Suppressor macrophage treated with lipopolysaccharide for 4 hours (primary cell): ENCODE measurements around the gene AAR2.

Source experiments
- DNase-seq: peaks from one replicate; pipeline ENCODE4 v3.0.0-alpha.2; 2020

Gene AAR2

DNA sequence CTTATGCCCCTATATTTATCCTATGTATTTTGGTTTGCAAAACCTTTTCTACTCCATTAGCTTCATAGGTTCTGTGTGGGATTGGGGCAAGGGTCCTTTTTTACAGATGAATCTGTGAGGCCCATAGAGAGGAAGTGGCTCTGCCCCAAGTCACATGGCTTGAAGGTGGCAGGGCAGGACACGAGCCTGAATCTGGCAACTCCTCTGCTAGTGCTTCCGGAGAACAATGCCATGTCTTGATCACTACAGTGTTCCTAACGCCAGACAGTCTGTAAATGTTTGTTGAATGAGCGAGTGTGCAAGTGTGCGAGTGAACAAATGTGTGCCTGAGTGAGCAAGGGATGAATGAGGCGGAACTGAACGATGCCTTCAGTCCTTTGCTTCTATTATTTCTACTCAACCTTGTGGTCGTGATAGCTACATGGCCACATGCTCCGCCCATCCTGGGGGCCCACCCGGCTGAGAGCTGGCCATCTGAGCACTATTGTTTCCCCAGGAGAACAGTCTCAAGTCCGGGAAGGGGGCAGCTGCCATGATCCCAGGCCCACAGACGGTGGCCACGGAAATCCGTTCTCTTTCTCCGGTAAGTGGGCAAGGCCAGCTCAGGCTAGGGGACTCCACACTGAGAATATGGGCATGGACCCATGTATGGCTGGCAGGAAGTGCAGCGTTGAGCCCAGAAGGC lies 17.8 kb upstream of the AAR2 start:
- DNase-seq: no peak

DNA sequence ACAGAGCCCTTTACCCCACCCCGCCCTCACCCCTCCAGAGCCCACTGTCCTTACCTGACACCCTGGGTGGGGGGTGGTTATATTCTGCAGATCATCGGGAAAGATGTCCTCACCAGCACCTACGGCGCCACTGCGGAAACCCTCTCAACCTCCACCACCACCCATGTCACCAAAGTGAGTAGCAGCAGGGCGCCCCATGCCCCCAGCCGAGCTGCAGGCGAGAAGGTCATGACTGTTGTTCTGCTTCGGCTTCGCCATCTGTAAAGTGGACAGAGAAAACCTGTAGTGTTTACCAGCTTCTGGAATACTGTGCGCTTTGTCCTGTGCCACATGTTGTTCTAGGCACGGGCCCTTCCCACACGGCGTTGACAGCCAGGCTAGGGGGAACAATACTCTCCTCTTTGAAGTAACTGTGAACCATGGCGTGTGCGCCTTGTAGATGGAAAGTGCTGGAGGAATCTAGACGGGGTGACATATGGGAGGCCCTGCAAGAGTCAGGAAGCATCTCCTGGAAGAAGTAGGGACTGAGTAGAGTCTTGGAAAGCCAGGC lies 16.5 kb upstream of the AAR2 start:
- DNase-seq: no peak

DNA sequence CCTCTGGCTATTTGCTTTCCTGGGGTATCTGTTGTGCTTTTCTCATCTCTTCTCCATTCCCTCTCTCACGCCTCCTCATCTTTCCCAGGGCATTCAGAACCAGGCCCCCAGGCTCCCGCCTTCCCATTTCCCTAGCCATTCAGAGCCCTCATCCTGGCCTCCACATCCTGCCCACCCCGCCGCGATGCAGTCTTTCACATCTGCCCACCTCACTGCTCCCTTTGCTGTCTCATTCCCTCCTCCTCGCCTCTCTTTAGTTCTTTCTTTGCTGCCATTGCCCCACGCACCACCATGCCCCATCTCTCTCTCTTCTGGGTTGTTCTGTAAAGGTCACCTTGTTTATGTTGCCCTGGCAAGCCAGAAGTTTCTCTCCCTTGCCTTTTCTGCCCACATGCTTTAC lies 10.6 kb upstream of the AAR2 start:
- no peak for DNase-seq

DNA sequence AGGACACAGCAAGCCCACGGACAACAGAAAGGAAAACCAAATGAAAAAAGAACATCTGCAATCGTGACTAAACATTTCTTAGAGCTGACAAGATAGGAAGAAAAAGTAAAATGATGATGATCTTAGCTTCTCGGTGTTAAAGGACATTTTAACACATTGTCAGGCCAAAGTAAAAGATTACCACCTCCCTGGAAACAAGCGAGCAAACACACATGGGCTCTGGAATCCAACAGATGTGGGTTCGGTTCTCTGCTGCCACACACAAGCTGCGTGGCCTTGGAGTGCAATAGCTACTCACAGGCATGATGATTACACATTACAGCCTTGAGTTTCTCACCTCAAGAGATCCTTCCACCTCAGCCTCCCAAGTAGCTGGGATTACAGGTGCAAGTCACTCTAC lies 7.5 kb upstream of the AAR2 start:
- DNase-seq: peak; percentile 6

DNA sequence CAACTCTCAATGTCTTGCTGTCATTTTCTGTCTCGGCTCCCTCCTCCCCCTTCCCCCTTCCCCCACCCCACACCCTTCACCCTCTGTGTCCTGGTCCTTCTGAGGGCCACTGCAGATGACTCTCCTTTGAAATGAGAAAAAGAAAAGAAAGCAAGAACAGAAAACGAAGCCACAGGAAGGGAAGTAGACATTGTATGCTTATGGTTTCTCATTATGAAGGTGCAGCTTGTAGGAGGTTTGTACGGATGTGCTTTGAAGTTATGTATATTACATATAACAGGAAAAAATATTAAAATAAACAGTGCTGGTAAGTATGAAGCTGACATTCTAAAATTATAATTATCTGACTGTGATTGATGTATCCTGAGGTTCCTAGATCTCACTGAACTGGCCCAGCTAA lies 6.3 kb upstream of the AAR2 start:
- DNase-seq: no peak

DNA sequence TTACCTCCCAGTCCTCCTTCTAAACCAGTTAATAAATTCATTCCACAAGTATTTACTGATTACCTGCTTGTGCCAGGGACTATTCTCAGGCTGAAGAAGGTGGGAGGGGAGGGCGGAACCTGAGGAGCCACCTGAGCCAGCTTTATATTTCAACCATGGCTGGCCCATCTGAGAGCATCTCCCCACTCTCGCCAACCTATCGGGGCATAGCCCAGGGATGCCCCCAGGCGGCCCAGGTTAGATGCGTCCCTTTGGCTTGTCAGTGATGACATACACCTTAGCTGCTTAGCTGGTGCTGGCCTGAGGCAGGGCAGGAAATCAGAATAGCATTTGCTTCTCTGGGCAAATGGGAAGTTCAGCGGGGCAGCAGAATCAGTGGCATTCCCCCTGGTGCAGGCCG lies 4.9 kb upstream of the AAR2 start:
- no peak for DNase-seq

DNA sequence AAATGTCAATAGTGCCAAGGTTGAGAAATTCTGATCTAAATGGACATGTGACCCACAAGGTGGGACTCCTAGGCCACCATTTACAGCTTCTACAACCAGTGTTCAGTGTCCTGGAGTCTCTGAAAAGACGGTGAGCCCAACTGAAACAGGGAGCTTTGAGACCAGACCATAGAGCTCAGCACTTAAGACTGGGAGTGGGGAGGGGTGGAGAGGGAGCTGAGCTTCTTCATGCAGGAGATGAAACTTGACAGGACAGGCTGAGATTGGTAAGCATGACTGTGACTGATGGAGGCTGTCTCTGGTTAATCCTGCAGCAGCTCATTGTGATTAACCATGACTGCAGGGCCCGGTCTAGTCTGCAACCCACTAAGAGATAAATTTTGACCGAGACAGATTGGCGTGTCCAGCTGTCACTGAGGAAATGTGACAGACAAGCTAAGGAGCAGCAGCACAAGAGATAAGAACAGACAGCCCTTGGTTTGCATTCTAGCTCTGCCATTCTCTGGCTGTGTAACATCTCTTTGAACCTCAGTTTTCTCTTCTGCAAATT lies 1.4 kb upstream of the AAR2 start:
- no peak for DNase-seq

DNA sequence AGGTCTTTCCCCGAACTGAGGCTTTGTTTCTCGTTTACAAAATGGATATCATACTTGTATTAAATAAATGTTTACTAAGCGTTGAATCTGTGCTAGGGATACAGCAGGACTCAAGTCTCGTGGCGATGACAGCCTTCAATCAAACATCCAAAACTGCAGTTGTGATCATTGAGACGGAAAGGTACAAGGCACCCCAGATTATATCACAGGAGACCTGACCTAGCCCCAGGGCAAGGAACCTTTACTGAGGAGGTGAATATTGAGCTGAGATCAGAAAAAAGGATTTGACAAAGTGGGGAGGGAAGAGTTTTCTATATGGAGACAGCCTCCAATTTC lies 476 bp downstream of the AAR2 start:
- DNase-seq: peak; percentile 1

DNA sequence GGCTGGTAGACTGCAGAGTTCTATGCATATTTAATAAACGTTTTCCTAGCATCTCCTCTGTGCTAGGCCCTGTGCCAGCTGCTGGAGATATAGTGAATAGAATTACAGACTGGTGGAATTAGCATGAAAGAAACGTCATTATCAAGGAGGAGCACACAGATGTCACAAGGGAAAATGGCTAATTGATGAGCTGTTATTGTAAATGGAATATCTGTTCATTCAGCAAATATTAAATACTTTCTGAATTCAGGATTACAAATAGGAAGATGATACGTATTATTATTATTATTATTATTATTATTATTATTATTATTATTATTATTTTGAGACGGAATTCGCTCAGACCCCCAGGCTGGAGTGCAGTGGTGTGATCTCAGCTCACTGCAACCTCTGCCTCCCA lies 1.2 kb downstream of the AAR2 start:
- DNase-seq: no peak

DNA sequence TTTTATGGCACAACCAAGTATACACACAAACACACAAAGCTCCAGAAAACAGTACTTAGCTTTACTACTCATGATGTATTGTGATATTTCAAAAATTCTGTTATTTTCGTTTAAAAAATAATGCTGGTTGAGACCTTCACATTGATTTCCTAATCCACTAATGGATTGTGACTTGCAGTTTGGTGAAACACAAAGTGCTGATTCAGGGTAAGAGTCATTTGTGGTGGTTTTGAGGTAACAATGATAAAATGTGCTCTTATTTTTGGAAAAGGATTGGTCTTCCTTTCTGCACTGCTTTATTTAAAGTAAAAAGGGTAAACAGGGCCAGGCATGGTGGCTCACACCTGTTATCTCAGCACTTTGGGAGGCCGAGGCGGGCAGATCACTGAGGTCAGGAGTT lies 1.9 kb downstream of the AAR2 start:
- no peak for DNase-seq

DNA sequence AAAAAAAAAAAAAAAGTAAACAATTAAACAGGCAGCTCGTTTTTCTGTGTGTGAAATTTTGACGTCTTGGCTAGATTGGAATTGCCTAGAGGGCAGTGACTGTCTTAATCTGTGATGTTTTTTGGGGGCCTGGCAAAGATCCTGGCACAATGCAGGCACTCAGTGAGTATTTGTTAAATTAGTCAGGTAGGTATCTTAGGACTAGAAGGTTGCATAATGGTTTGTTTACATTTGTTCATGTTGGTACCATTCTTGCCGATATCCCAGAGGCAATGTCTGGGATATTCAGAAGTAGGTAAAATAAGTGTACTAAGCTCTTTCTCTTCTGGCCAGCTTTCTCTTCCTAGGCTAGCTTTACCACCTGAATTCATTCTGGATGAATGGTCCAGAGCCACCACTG lies 2.5 kb downstream of the AAR2 start:
- no peak for DNase-seq

DNA sequence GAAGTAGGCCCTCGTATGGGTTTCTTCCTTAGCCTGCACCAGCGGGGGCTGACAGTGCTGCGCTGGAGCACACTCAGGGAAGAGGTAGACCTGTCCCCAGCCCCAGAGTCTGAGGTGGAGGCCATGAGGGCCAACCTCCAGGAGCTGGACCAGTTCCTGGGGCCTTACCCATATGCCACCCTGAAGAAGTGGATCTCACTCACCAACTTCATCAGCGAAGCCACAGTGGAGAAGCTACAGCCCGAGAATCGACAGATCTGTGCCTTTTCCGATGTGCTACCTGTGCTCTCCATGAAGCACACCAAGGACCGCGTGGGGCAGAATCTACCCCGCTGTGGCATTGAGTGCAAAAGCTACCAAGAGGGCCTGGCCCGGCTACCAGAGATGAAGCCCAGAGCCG lies 3.8 kb downstream of the AAR2 start:
- no peak for DNase-seq

DNA sequence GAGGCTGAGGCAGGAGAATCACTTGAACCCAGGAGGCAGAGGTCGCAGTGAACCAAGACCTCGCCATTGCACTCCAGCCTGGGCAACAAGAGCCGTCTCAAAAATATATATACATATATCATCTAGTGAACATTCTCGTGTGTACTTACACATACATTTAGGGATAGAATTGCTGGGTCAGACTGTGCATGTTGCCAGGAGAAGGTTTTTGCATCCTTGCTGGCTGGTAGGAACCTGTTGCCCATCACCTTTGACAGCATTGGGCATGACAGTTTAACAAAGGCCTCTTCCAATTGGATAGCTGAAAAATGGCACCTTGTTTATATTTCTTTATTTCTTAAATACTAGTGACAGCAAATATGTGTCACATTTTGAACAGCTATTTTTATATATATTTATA lies 5.4 kb downstream of the AAR2 start:
- no peak for DNase-seq

DNA sequence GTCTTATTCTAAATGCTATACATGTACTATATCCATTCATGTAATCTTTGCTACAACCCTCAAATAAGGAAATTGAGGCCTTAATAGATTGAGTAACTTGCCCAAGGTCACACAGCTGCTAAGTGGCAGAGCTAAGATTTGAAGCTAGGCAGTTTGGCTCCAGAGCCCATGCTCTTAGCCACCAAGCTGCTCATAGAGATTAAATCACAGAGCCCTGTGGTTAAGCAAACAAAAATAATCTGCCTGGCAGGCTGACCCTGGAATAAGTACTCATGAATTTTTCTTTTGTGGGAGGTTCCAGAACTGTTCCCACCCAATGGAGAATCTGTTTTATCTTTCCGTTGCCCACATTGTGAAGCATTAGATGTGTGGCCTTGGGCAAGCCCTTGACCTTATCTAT lies 7.4 kb downstream of the AAR2 start:
- DNase-seq: no peak

DNA sequence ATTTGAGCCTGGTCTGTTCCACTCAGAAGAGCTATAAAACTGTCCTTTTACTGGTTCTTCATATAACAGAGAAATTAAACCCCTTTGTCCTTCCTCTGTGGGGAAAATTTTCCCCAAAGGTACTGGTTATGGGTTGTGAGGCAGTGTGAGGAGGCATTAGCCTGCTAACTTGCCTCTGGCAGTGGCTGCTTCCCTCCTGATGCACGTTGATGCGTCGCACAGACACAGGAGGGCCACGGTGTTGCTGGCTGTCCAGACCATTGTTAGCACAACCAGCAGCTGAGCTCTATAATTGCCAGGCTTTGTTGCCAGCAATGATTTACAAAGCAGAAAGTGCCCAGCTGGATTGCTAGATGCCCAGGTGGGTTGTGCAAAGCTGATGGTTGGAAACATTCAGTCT lies 10.1 kb downstream of the AAR2 start:
- DNase-seq: no peak

DNA sequence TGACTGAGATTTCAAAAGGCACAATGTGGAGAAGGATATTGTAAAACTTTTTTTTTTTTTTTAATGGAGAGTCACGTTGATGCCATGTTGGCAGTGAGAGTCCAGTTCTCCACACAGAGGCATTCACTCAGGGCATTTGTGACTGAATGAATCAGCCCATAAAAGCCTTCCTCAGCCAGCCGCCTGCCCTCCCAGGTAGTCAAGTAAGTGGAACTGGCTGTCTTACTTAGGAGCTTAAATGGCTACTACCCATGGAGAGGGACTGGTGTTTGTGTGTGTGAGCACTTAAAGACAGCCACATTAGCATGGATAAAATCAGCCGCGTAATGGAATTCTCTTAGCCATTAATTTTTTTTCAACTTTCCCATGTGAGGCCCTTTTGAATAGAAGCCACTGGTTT lies 12.6 kb downstream of the AAR2 start:
- no peak for DNase-seq

DNA sequence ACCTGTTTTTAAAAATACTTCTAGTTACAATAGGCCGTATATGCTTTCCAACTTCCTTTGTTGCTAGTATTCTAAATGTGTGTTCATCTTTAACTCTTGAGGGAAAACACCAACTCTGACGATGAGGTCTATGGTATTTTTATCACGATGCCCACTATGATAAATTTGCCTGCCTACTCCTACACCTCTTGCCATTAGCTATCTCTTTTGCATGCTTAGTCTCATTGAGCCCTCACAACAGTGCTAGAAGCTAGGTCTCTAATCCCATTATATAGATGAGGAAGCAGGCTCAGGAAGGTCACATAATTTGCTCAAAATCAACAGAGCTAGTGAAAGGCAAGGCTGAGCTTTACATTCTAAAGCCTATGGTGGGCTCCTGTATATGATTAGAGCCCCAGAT lies 13.2 kb downstream of the AAR2 start:
- no peak for DNase-seq

DNA sequence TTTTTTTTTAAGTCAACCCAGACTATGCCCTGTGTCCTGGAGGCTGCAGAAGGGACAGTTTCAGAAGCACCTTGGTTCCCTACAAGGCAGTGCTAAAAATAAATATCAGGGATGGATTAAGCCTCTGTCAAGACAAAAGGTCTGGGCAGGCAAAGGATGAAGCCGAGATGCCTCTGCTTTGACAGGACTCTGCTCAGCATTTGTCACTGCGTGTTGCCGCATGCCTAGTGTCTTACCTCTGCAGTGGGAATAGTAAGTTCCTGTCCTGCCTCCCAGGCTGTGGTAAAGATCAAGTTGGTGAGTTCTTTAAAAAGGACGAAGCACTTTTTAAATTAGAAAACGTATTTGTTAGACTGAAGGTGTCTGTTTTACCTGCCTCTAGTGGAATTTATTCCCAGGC lies 15.1 kb downstream of the AAR2 start:
- no peak for DNase-seq

DNA sequence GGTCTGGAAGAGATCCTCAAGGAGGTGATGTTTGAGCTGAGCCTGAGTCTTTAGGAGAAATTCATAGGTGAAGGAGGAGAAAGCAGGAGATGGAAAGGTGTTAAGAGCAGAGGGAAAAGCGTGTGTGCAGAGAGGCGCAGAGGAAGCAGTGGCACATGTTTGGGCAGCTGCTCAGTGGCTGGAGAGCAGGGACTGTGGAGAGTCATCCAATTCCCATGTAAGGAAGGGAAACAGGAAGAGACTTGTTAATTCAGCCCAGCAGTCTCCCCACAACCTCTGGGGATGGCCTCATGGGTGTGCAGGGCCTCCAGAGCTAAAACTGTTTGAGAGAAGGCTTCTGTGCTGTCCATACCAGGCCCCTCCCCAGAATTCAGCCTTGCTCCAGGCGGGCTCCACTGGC lies 16.2 kb downstream of the AAR2 start:
- no peak for DNase-seq

DNA sequence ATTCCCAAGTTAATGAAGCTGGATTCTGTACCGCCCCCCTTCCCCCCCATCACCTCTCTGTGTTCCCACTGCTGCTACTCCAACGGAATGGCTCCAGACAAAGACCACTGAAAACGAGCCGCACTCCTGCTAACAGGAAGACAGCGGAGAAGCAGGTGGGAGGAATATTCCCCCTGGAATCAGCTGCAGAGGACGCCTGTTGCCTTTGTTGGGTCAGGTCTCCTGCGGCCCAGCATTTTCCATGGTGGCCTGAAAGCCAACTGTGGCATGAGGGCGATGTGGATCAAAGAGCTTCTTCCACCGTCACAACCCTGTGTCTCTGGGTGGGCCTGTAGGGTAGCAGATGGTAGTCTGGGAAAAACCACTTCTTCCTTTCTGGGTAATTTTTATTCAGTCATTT lies 16.8 kb downstream of the AAR2 start:
- DNase-seq: no peak

DNA sequence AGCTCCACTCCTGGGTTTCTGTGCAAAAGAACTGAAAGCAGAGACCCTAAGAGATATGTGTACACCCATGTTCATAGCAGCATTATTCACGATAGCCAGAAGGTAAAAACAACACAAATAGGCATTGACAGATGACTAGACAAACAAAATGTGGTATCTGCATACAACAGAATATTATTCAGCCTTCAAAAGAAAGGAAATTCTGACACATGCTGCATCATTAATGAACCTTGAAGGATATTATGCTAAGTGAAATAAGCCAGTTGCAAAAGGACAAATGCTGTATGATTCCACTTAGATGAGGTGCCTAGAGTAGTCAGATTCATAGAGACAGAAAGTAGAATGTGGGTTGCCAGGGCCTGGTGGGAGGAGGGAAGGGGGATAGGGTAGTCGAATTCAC lies 17.8 kb downstream of the AAR2 start:
- no peak for DNase-seq

DNA sequence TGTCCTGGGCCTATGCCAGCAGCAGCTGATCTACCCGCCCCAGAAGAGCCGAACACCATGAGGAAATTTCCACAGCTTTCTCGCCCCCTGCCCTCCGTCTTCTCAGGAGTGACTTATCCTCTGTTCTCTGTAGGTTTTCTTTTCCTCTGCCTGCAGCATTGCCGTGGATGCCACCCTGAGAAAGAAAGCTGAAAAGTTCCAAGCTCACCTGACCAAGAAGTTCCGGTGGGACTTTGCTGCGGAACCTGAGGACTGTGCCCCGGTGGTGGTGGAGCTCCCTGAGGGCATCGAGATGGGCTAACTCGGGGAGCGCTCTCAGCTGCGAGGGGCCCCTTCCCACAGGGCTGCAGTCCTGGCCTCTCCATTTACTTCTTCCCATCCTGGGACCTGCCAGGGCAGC lies 19.2 kb downstream of the AAR2 start:
- no peak for DNase-seq

DNA sequence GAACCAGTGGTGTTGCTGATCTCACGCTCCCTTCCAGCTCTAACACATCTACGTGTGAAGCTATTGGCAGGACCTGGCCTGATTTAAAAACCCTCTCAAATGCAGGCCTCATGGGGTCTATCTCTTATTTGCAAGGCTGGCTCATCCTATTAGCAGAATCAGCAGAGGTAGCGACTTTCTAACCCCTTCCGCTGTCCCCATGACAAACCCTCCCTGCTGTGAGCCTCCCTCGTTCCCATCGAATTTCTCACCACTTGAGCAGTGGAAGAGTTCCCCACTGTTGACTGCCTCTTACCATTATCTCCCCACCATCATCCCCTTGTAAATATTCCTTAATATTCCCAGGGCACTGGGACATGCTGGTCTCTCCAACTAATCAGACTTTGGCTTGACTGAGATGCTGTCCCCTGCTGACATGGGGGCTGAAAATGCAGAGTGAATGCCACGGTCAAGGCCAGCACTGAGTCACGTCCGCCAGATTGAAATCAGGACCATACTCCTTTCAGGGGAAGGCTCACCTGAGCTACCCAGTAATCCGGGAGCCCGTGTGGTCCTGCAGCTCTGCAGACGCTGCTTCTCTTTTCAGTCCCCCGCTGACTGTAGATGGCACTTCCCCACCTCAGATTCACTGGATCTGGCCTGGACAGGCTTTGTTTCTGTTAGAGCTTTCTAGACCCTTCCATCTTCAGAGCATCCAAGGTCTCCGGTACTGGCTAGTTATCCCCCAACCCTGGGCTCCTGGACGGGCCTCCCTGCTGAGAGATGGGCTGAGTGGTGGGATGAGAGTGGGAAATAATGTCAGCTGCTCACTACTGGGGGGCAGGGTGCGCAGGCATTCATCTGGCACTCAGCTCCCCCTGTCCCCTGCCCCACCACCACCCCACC lies 23.1 kb downstream of the AAR2 start:
- no peak for DNase-seq

DNA sequence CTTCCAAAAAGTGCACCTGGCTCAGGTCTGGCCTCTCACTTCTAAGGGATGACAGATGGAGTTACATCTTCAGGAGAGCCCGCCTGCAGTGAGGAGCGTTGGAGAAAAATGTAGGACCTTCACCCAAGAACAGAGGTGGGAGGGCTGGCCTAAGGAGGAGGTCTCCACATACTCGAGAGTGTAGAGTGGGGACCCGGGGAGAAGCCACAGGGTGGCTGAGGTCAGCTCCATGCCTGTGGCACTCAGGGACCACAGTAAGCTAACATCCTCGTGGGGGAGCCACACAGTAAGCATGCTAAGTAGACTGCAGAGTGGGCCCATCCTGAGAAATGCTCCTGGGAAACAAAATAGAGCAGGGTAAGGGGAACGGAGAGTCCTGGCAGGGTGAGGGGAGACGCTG lies 24.0 kb downstream of the AAR2 start:
- DNase-seq: no peak
